ENCODE data around the gene PLAAT4. TPM values are rescaled to one million over a fixed set of nuclear protein-coding genes. Genes with fewer than 3 reads are reported as not detected.

The PLAAT4 gene
- total RNA-seq, 6 experiments from 2014 or later, result 0.43 to 1.9 (median 0.82) TPM; not detected in 1

- Mint-ChIP-seq H3K27ac (no peak overlapping the region), H3K36me3 (ENCODE audit: low read depth) (no peaks in the 10 kb centered on the region), H3K27me3 (ENCODE audit: insufficient read depth) (peaks cover 37% of the 10 kb centered on the region), H3K4me3 (no peak overlapping the region), H3K9me3 (no peaks in the 10 kb centered on the region), H3K4me1 (ENCODE audit: low read depth) (no peaks in the 10 kb centered on the region)
- DNase-seq, result no peak
- TF ChIP-seq CTCF (IDR thresholded peaks at IDR 0.05), result no peak
Measured at GRCh38 chr11:63554877-63555223, 18.2 kb downstream of the PLAAT4 start.

- Mint-ChIP-seq H3K27ac (no peak overlapping the region), H3K9me3 (no peaks in the 10 kb centered on the region)
Measured at GRCh38 chr11:63556404-63557013, 19.9 kb downstream of the PLAAT4 start.

GRCh38 chr11:63557570-63557969, 21.0 kb downstream of the PLAAT4 start:
- Mint-ChIP-seq H3K27ac (no peak overlapping the region), H3K36me3 (ENCODE audit: low read depth) (no peaks in the 10 kb centered on the region), H3K27me3 (ENCODE audit: insufficient read depth) (peaks cover 52% of the 10 kb centered on the region), H3K4me3 (no peak overlapping the region), H3K4me1 (ENCODE audit: low read depth) (no peaks in the 10 kb centered on the region), H3K9me3 (no peaks in the 10 kb centered on the region)
- DNase-seq, result no peak
- TF ChIP-seq CTCF (IDR thresholded peaks at IDR 0.05), result no peak

More at GRCh38 chr11:63556404-63557013, 19.9 kb downstream of the PLAAT4 start:
- DNase-seq, result no peak
- Mint-ChIP-seq H3K27me3 (ENCODE audit: insufficient read depth) (peaks cover 45% of the 10 kb centered on the region), H3K36me3 (ENCODE audit: low read depth) (no peaks in the 10 kb centered on the region), H3K4me3 (no peak overlapping the region), H3K4me1 (ENCODE audit: low read depth) (no peaks in the 10 kb centered on the region)
- no peak for TF ChIP-seq CTCF (IDR thresholded peaks at IDR 0.05)

DNA sequence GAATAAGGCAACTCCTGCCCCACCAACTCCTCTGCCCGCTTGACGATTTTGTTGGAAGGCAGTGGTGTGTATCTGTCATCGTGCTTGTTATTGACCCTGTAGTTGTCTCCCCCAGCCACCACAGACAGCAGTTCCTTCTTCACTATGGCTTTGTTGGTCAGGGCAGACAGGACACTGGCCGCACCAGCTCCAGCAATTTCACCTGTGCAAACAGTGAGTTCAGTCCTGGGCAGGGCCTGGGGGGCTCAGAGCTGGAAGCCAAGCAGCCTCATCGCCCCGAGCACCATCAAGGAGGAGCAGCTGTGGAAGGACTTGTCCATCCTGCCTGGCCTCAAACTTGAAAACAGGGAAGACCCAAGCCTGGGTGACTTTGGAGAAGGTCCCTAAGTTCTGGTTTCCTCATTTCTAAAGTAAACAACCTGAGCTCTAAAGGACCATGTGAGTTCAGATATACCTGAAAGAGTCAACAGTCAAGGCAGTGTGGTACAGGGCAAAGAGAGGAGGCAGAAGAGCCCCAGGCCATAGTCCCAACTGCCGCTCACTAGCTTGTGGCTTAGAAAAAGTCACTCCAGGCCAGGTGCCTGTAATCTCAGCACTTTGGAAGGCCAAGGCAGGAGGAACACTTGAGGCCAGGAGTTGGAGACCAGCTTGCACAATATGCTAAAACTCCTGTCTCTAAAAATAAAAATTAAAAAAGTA, 22.0 kb downstream of the PLAAT4 start:
- Mint-ChIP-seq H3K4me1 (ENCODE audit: low read depth) (no peaks in the 10 kb centered on the region), H3K4me3 (no peak overlapping the region), H3K9me3 (no peaks in the 10 kb centered on the region), H3K27me3 (ENCODE audit: insufficient read depth) (peaks cover 48% of the 10 kb centered on the region), H3K36me3 (ENCODE audit: low read depth) (no peaks in the 10 kb centered on the region), H3K27ac (no peak overlapping the region)
- DNase-seq, result no peak
- no peak for TF ChIP-seq CTCF (IDR thresholded peaks at IDR 0.05)

- no peak for TF ChIP-seq CTCF (IDR thresholded peaks at IDR 0.05)
- no peaks in the 10 kb centered on the region for H3K4me1 Mint-ChIP-seq (ENCODE audit: low read depth)
- no peaks in the 10 kb centered on the region for H3K36me3 Mint-ChIP-seq (ENCODE audit: low read depth)
- DNase-seq, result no peak
- no peaks in the 10 kb centered on the region for H3K9me3 Mint-ChIP-seq
- no peak overlapping the region for H3K4me3 Mint-ChIP-seq
- H3K27ac Mint-ChIP-seq, result no peak overlapping the region; the same call in 1 of the 2 replicates
- H3K27me3 Mint-ChIP-seq (ENCODE audit: insufficient read depth), result peaks cover 52% of the 10 kb centered on the region
Measured at GRCh38 chr11:63560506-63561180, 24.0 kb downstream of the PLAAT4 start.

Measured in HFFc6 (cell line).